GM12891 (cell line): ENCODE measurements around the gene MYORG.
"Not testable (repeated sequence)": the region's sequence is repeated elsewhere in the genome, so short reads cannot be mapped to it uniquely, and the experiment has no call there.

ENCODE experiments used
- DNase-seq: peaks from one replicate; pipeline ENCODE4 v3.0.0; 2011; ENCODE audit warnings: low spot score; ENCODE audit not compliant: insufficient read length
- FAIRE-seq: peaks from 2 replicates; lab custom pipeline; 2011; peaks lifted over from hg19 to GRCh38; lab: Jason Lieb, UNC
- PAX5 ChIP-seq: IDR thresholded peaks from 2 replicates; pipeline ENCODE4 v1.6.1; 2011; ENCODE audit warnings: low read length, moderate library complexity, mild to moderate bottlenecking; ENCODE audit not compliant: insufficient read depth, severe bottlenecking
- POLR2A ChIP-seq: IDR thresholded peaks from 2 replicates; pipeline ENCODE4 v1.6.1; 2011; ENCODE audit warnings: low read depth, low read length, control low read depth
- POLR2AphosphoS5 ChIP-seq: IDR thresholded peaks from 2 replicates; pipeline ENCODE4 v1.6.1; 2011; ENCODE audit warnings: low read depth, low read length, control low read depth
- POU2F2 ChIP-seq: IDR thresholded peaks from 2 replicates; pipeline ENCODE4 v1.6.1; 2011; ENCODE audit warnings: low read depth, mild to moderate bottlenecking, control low read depth, low read length, moderate library complexity
- SPI1 ChIP-seq: IDR thresholded peaks from 2 replicates; pipeline ENCODE4 v1.6.1; 2011; ENCODE audit warnings: low read depth, low read length, control low read depth
- TAF1 ChIP-seq: IDR thresholded peaks from 2 replicates; pipeline ENCODE4 v1.6.1; 2011; ENCODE audit warnings: low read depth, low read length, control low read depth

Gene MYORG

GRCh38 chr9:34370970-34371880 is 5.5 kb downstream of the MYORG start:
- TF ChIP-seq POU2F2 = no peak
- TF ChIP-seq TAF1 = no peak
- TF ChIP-seq PAX5 = no peak
- TF ChIP-seq POLR2A = no peak
- no peak for TF ChIP-seq POLR2AphosphoS5
- TF ChIP-seq SPI1 = no peak
- FAIRE-seq = no peak
- DNase-seq = no peak

GRCh38 chr9:34370335-34370969 is 6.2 kb downstream of the MYORG start:
- FAIRE-seq = no peak
- no peak for DNase-seq
- no peak for TF ChIP-seq POLR2AphosphoS5

DNA sequence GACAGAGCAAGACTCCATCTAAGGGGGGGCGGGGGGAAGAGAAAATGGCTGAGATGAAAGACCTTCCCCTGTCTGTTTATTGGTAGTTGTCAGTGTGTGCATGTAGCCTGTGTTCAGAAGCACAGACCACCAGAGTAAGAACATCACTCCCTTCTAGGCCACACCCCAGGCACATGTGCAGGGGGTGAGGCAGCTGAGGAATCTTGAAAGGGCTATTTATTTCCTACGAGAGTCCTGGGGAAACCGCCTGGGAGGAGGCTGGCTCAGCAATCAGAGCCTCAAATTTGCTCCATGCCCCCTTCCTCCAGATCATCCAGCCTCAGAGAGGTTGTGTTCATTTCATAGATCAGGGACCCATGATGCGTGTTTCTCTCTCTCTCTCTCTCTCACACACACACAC is 7.1 kb downstream of the MYORG start:
- FAIRE-seq (no peak), DNase-seq (no peak)
- TF ChIP-seq PAX5 (no peak), POU2F2 (no peak), POLR2A (no peak), SPI1 (no peak), TAF1 (no peak), POLR2AphosphoS5 (no peak)

DNA sequence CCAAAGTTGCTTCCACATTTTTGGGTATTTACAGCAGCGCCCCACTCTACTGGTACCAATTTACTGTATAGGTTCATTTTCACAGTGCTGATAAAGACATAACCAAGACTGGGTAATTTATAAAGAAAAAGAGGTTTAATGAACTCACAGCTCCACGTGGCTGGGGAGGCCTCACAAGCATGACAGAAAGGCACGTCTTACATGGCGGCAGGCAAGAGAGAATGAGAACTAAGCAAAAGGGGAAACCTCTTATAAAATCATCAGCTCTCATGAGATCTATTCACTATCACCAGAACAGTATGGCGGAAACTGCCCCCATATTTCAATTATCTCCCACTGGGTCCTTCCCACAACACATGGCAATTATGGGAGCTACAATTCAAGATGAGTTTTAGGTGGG is 7.9 kb downstream of the MYORG start:
- not testable (repeated sequence) for DNase-seq, FAIRE-seq

- DNase-seq, FAIRE-seq: not testable (repeated sequence)
Observed at GRCh38 chr9:34367751-34368410, 8.8 kb downstream of the MYORG start.

- FAIRE-seq (no peak), DNase-seq (no peak)
- TF ChIP-seq PAX5 (no peak), POLR2A (no peak), POLR2AphosphoS5 (no peak), POU2F2 (no peak), TAF1 (no peak), SPI1 (no peak)
Observed at GRCh38 chr9:34366365-34366764, 10.3 kb downstream of the MYORG start.

DNA sequence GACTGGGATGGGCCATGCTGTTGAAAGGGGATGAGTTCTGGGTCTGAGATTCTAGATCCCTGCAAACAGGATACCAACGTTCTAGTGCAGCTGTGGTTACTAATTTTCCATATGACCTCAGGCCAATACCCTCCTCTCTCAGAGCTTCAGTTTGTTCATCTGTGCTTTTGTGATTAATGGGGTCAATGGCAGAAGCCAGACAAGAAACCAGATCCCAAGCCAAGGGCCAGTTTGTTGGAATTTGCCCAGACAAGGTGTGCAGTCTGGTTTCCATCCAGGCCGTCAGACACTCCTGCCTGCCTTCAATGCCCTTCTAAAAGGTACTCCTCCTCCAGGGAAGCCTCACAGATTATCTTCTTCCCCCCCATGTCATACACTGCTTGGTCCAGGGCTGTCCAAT is 11.4 kb downstream of the MYORG start:
- DNase-seq = no peak
- TF ChIP-seq TAF1 (no peak), PAX5 (no peak), SPI1 (no peak), POU2F2 (no peak), POLR2A (no peak), POLR2AphosphoS5 (no peak)
- FAIRE-seq = no peak

- TF ChIP-seq PAX5 (no peak), TAF1 (no peak), SPI1 (no peak), POU2F2 (no peak), POLR2AphosphoS5 (no peak), POLR2A (no peak)
- FAIRE-seq (no peak), DNase-seq (no peak)
Observed at GRCh38 chr9:34363619-34364351, 12.9 kb downstream of the MYORG start.

DNA sequence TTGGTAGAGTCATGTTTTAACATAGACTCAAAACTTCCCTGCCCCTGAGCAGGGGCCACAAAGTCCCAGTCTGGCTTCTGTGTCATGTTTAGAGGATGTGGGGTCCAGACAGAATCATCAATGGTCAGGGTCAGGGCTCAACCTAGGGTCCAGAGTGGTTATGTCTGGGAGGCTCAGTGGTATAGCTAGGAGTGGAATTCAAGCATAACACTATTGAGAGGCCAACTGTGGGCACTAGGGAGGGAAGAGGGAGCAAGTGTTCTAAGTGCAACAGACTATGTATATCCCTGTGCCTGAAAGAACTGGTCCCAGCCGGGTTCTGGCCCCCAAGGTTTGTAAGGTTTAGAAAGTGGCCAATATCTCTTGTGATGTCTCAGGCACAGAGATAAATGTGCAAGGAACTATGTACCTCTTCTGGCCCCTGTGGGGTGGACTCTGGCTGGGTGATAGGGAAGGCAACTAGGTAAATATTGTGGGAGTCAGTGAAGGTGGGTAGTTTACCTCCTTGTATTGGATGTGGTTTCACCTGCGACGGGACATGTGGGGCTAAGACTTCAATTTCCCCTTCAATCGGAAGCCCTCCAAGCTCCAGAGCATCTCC is 14.0 kb downstream of the MYORG start:
- TF ChIP-seq POLR2A = no peak
- TF ChIP-seq POU2F2 = no peak
- no peak for TF ChIP-seq POLR2AphosphoS5
- TF ChIP-seq TAF1 = no peak
- no peak for TF ChIP-seq PAX5
- no peak for TF ChIP-seq SPI1
- DNase-seq = no peak
- FAIRE-seq = no peak

- not testable (repeated sequence) for FAIRE-seq, DNase-seq
Observed at GRCh38 chr9:34352957-34353356, 23.7 kb downstream of the MYORG start.

DNA sequence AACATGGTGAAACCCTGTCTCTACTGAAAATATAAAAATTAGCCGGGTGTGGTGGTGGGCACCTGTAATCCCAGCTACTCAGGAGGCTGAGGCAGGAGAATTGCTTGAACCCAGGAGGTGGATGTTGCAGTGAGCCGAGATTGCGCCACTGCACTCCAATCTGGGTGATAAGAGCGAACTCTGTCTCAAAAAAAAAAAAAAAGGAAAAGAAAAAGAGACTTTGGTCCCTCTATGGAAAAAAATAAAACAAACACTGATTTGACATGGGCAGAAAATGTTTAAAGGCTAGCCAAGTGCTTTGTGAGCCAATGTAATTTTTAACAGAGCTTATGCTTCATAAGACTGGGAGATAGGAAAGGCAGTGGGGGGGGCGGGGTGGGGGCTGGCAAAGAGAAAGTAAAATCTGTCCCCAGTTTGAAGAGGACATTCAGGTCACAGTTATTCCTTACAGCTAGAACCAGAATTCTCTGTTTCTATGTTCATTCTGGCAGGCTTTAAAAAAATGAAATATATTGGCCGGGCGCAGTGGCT is 24.5 kb downstream of the MYORG start:
- FAIRE-seq, DNase-seq: not testable (repeated sequence)
